ENCODE measurements around the gene IRGC. TPM values are rescaled to one million over a fixed set of nuclear protein-coding genes. Genes with fewer than 3 reads are reported as not detected.

IRGC gene
- total and polyA plus RNA-seq, 9 of the 15 experiments (the other 6 are each of a cell fraction or from before 2014, with no cell fraction given): not detected

DNA sequence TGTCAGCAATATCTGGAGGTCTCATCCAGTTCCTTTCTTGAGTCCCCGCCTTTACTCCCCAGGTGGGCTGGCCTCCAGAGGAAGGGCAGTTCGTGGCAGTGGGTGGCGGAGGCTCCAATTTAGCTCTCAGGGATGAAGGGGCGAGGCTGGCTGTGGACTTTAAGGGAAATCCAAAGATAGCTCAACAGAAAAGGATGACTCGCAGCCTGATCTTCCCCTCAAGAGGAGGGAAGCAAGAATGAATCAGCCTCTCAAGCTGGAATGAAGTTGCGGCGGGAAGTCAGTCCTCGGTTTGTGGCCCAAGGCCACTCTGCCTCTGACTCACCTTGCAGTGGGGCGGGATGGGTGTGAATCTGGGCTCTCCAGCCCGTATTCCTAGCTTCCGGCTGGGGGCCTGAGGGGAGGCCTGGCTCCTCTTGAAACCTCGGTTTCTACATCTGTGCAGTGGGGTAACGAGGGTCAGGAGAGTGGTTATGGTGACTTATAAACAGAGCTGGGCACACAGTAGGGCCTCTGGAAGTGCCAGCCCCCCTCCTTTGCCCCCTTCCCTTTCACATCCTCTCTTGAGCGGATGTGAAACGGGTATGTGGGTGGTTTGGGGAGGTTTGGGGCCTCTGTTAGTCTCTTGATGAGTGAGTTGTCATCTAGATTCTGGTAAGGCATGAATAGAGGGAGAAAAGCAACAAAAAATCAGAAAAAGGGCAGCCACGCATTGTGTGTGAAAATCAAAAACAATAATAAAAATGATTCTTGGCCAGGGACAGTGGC is 49.4 kb downstream of the IRGC start:
- Histone ChIP-seq H3K9ac (ENCODE audit: insufficient read depth in 1 of 2, low read depth in 2 of 2, low read length in 2 of 2) (peak overlapping the region; percentile 53 to 55), H3K36me3 (ENCODE audit: control insufficient read depth, insufficient read depth, low read length) (peaks cover 42% of the 10 kb centered on the region)
- in situ Hi-C loops (cut with MboI): no loop called here
- TF ChIP-seq ZNF644 (tag; IDR thresholded peaks at IDR 0.05; ENCODE audit: low read depth): no peak
- peak; percentile 62 for TF ChIP-seq SMARCE1 (IDR thresholded peaks at IDR 0.05)
- 0 out of 2 replicates have a peak, but pooled peaks have one; percentile 32 for TF ChIP-seq ZNF175 (CRISPR knock-in tag; IDR thresholded peaks at IDR 0.05; ENCODE audit: low read depth)
- TF ChIP-seq DPF2 (IDR thresholded peaks at IDR 0.05): peak; percentile 71
- TF ChIP-seq ATF3 (IDR thresholded peaks at IDR 0.05): peak; percentile 75
- TF ChIP-seq ATF3 (CRISPR knock-in tag; conservative IDR thresholded peaks at IDR 0.05): no peak
- peak; percentile 63 to 68; a peak in 3 of 4 replicates for TF ChIP-seq KDM1A (IDR thresholded peaks at IDR 0.05)
- peak; percentile 48; the same call in 1 of the 2 replicates for TF ChIP-seq ZFX (CRISPR knock-in tag; IDR thresholded peaks at IDR 0.05)
- TF ChIP-seq TEAD1 (CRISPR knock-in tag; IDR thresholded peaks at IDR 0.05): peak in 1 of 2 experiments; percentile 65; a peak in 1 of 4 replicates
- TF ChIP-seq ZNF24 (IDR thresholded peaks at IDR 0.05): peak; percentile 68; the same call in 1 of the 2 replicates
- peak; percentile 30 for TF ChIP-seq RBBP5 (IDR thresholded peaks at IDR 0.05; ENCODE audit: borderline replicate concordance, insufficient read depth, low read length, poor library complexity, severe bottlenecking)
- no peak for TF ChIP-seq CBFA2T3 (IDR thresholded peaks at IDR 0.05)
- TF ChIP-seq, protein P1, sequence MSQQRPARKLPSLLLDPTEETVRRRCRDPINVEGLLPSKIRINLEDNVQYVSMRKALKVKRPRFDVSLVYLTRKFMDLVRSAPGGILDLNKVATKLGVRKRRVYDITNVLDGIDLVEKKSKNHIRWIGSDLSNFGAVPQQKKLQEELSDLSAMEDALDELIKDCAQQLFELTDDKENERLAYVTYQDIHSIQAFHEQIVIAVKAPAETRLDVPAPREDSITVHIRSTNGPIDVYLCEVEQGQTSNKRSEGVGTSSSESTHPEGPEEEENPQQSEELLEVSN (IDR thresholded peaks at IDR 0.05; ENCODE audit: borderline replicate concordance in 1 of 2, extremely low read depth in 1 of 2, insufficient read depth in 1 of 2, insufficient read length in 1 of 2, low read depth in 1 of 2, low read length in 1 of 2, poor library complexity in 1 of 2, severe bottlenecking in 1 of 2): peak in 1 of 2 experiments; percentile 47
- TF ChIP-seq PHTF2 (CRISPR knock-in tag; IDR thresholded peaks at IDR 0.05): no peak
- peak; percentile 47; the same call in 1 of the 2 replicates for TF ChIP-seq MYNN (IDR thresholded peaks at IDR 0.05)
- no peak for TF ChIP-seq MYNN (CRISPR knock-in tag; IDR thresholded peaks at IDR 0.05)
- peak; percentile 81 for TF ChIP-seq ETV5 (CRISPR knock-in tag; IDR thresholded peaks at IDR 0.05; ENCODE audit: low read depth)
- TF ChIP-seq CBX3 (IDR thresholded peaks at IDR 0.05; ENCODE audit: borderline replicate concordance in 1 of 2, low read length in 2 of 2): peak in 1 of 2 experiments; percentile 15; a peak in 1 of 3 replicates
- 0 out of 2 replicates have a peak, but pooled peaks have one; percentile 45 for TF ChIP-seq SMARCC2 (IDR thresholded peaks at IDR 0.05; ENCODE audit: low read depth)
- TF ChIP-seq ZNF263 (CRISPR knock-in tag; IDR thresholded peaks at IDR 0.05; ENCODE audit: borderline replicate concordance): peak; percentile 70; the same call in 1 of the 2 replicates
- TF ChIP-seq TCF3 (CRISPR knock-in tag; IDR thresholded peaks at IDR 0.05): peak; percentile 38; the same call in 1 of the 2 replicates

More for the DNA sequence above, 49.4 kb downstream of the IRGC start:
- no peaks in the 10 kb centered on the region for H3K79me2 ChIP-seq (ENCODE audit: control insufficient read depth, insufficient read depth, low read length)
- peak overlapping the region; percentile 76 for H3K27ac ChIP-seq (ENCODE audit: extremely low read depth, low read depth, low read length)
- WGBS (ENCODE audit: insufficient coverage, low coverage, missing lambda C conversion rate): 28% methylated on average over 15 of the region's 16 CpGs
- no peaks in the 10 kb centered on the region for H4K20me1 ChIP-seq (replicated peaks; ENCODE audit: control insufficient read depth, insufficient read depth, low read length)
- BruUV-seq (replicated peaks): no TSS peak
- DNase-seq (ENCODE audit: extremely low read depth in 1 of 4, low spot score in 3 of 4) (peak in 3 of 4 experiments; percentile 37 to 80 (median 47)), FAIRE-seq (peak; percentile 88), ATAC-seq (peak; percentile 50)
- peaks cover 4% of the 10 kb centered on the region for H3K9me1 ChIP-seq (ENCODE audit: control insufficient read depth, insufficient read depth, low read length)
- H3K4me1 ChIP-seq (replicated peaks in 1 of 2; ENCODE audit: control insufficient read depth in 2 of 2, insufficient read depth in 2 of 2, low read length in 2 of 2): peaks cover 30 to 37% of the 10 kb centered on the region in 2 experiments
- H3K9me3 ChIP-seq (replicated peaks; ENCODE audit: control insufficient read depth, insufficient read depth, low read depth, low read length): no peaks in the 10 kb centered on the region
- H3K4me3 ChIP-seq: no peak overlapping the region
- ChIA-PET CTCF (ENCODE audit: low intra/inter-chr PET ratio) (interaction anchor here (1.4 kb wide), 1 partner anchor 20 kb away, joined by 6 read pairs; no protein-coding TSS in a partner anchor), POLR2A (interaction anchor here (0.6 to 6.3 kb wide), 9 partner anchors 10 to 189 kb away, joined by 3 to 50 read pairs (median 4); partner anchors contain the start of genes IRGQ, PLAUR and SMG9)
- H2AFZ ChIP-seq (ENCODE audit: low read depth, low read length): peak overlapping the region; percentile 64
- peak overlapping the region; percentile 23; the same call in 1 of the 2 replicates for H3K4me2 ChIP-seq (ENCODE audit: insufficient read depth, low read length)
- intact Hi-C loops (cut with micrococcal nuclease): no loop called here
- H3K27me3 ChIP-seq (ENCODE audit: control insufficient read depth in 2 of 2, insufficient read depth in 2 of 2, low read length in 2 of 2): no peaks in the 10 kb centered on the region

All from K562 (cell line).